ENCODE data around the gene LYST.

- TF ChIP-seq EZH2 (IDR thresholded peaks at IDR 0.05; ENCODE audit: borderline replicate concordance) (no peak), CTCF (IDR thresholded peaks at IDR 0.05; ENCODE audit: poor library complexity) (no peak), EZH2phosphoT487 (IDR thresholded peaks at IDR 0.05; ENCODE audit: low read depth, severe bottlenecking, unreplicated experiment) (no peak)
These were observed 21.9 kb downstream of the LYST start for GRCh38 chr1:235844776-235845175.

Data from hepatocyte (in vitro differentiated cells).